OCI-LY1 (cell line): Measurements from ENCODE around the gene TERB2.
"Not testable (repeated sequence)": the region's sequence is repeated elsewhere in the genome, so short reads cannot be mapped to it uniquely, and the experiment has no call there.

Source experiments
- H2AFZ ChIP-seq: fragments of 200-600 bp; sonication (generic), shearing (Covaris generic); 2 replicates; pipeline ENCODE4 v1.6.0; 2014; ENCODE audit warnings: antibody characterized with exemption, mild to moderate bottlenecking, low read length
- H3F3A ChIP-seq: fragments of 200-600 bp; sonication (generic), shearing (Covaris generic); 2 replicates; pipeline ENCODE4 v1.6.0; 2014; ENCODE audit warnings: mild to moderate bottlenecking, antibody characterized with exemption, low read length, moderate library complexity; ENCODE audit not compliant: insufficient read depth
- H3K27ac ChIP-seq: fragments of 200-600 bp; sonication (generic); 2 replicates; pipeline ENCODE4 v1.5.1; 2014; ENCODE audit warnings: low read length, mixed run types, mild to moderate bottlenecking, low read depth; ENCODE audit not compliant: poor library complexity, severe bottlenecking
- H3K27me3 ChIP-seq: fragments of 200-600 bp; sonication (generic); 2 replicates; pipeline ENCODE4 v1.6.0; 2014; ENCODE audit warnings: antibody characterized with exemption, mild to moderate bottlenecking, low read length, moderate library complexity; ENCODE audit not compliant: insufficient read depth
- H3K36me3 ChIP-seq: fragments of 200-600 bp; sonication (generic); 2 replicates; pipeline ENCODE4 v1.6.1; 2014; ENCODE audit warnings: mild to moderate bottlenecking, antibody characterized with exemption, low read length, moderate library complexity, mixed read lengths; ENCODE audit not compliant: insufficient read depth
- H3K4me1 ChIP-seq: fragments of 200-600 bp; sonication (generic); 2 replicates; pipeline ENCODE4 v1.5.1; 2014; ENCODE audit warnings: mild to moderate bottlenecking, low read length, moderate library complexity; ENCODE audit not compliant: insufficient read depth, severe bottlenecking
- H3K4me2 ChIP-seq: fragments of 200-600 bp; sonication (generic), shearing (Covaris generic); 2 replicates; pipeline ENCODE4 v1.6.1; 2014; ENCODE audit warnings: low read length
- H3K4me3 ChIP-seq: fragments of 200-600 bp; sonication (generic); 2 replicates; pipeline ENCODE4 v1.5.1; 2014; ENCODE audit warnings: low read length, low read depth, mild to moderate bottlenecking, mixed read lengths; ENCODE audit not compliant: poor library complexity, severe bottlenecking
- H3K79me2 ChIP-seq: fragments of 200-600 bp; shearing (Covaris generic); 2 replicates; pipeline ENCODE4 v1.6.1; 2016; ENCODE audit warnings: mixed run types, low read length, mixed read lengths; ENCODE audit not compliant: insufficient read depth
- H3K9ac ChIP-seq: fragments of 200-600 bp; sonication (generic), shearing (Covaris generic); 2 replicates; pipeline ENCODE4 v1.6.1; 2014; ENCODE audit warnings: mild to moderate bottlenecking, low read length, mixed read lengths
- H3K9me2 ChIP-seq: fragments of 200-600 bp; sonication (generic), shearing (Covaris generic); 2 replicates; pipeline ENCODE4 v1.6.1; 2014; ENCODE audit warnings: low read depth, mild to moderate bottlenecking, low read length, mixed read lengths
- H3K9me3 ChIP-seq: fragments of 200-600 bp; shearing (Covaris generic); 2 replicates; pipeline ENCODE4 v1.6.1; 2014; ENCODE audit warnings: low read length, mixed read lengths
- H4K20me1 ChIP-seq: fragments of 200-600 bp; sonication (generic), shearing (Covaris generic); 2 replicates; pipeline ENCODE4 v1.6.0; 2016; ENCODE audit warnings: mild to moderate bottlenecking, low read length; ENCODE audit not compliant: insufficient read depth
- CTCF ChIP-seq: fragments of 200-600 bp; sonication (generic), shearing (Covaris generic); IDR thresholded peaks from 2 replicates; pipeline ENCODE4 v1.5.1; 2017; ENCODE audit warnings: mild to moderate bottlenecking, antibody characterized with exemption, low read length, moderate library complexity, mixed read lengths
- EZH2 ChIP-seq: fragments of 200-600 bp; sonication (generic), shearing (Covaris generic); IDR thresholded peaks from 2 replicates; pipeline ENCODE4 v1.8.0; 2017; ENCODE audit warnings: borderline replicate concordance, mixed run types, mild to moderate bottlenecking, antibody characterized with exemption, low read length, moderate library complexity, mixed read lengths

Gene TERB2

GRCh38 chr15:44988184-44988869, 31.8 kb downstream of the TERB2 start:
- not testable (repeated sequence) for H3K9ac ChIP-seq, H3K9me3 ChIP-seq, H3K9me2 ChIP-seq, H3K36me3 ChIP-seq, H2AFZ ChIP-seq, H3K79me2 ChIP-seq, H3K4me3 ChIP-seq, H3F3A ChIP-seq, H3K4me2 ChIP-seq, H3K27ac ChIP-seq, H3K4me1 ChIP-seq, H4K20me1 ChIP-seq, H3K27me3 ChIP-seq

- H3K4me3 ChIP-seq, H3K27ac ChIP-seq, H3K9ac ChIP-seq, H3K79me2 ChIP-seq, H3K4me1 ChIP-seq, H3K9me3 ChIP-seq, H3K27me3 ChIP-seq, H2AFZ ChIP-seq, H3K36me3 ChIP-seq, H3K4me2 ChIP-seq, H3F3A ChIP-seq, H4K20me1 ChIP-seq, H3K9me2 ChIP-seq: not testable (repeated sequence)
Observed at GRCh38 chr15:44988870-44989219, 32.4 kb downstream of the TERB2 start.

- H3K9me3 ChIP-seq, H3K36me3 ChIP-seq, H3K79me2 ChIP-seq, H3K27ac ChIP-seq, H3K27me3 ChIP-seq, H3K4me1 ChIP-seq, H4K20me1 ChIP-seq, H3K9me2 ChIP-seq, H3K4me2 ChIP-seq, H3F3A ChIP-seq, H3K9ac ChIP-seq, H2AFZ ChIP-seq, H3K4me3 ChIP-seq: not testable (repeated sequence)
Observed at GRCh38 chr15:44997632-44998031, 41.1 kb downstream of the TERB2 start.

- Histone ChIP-seq H3K36me3 (no peaks in the 10 kb centered on the region), H3K9ac (no peak overlapping the region), H2AFZ (no peak overlapping the region), H4K20me1 (no peaks in the 10 kb centered on the region), H3F3A (no peaks in the 10 kb centered on the region), H3K4me1 (no peaks in the 10 kb centered on the region), H3K4me2 (no peak overlapping the region), H3K4me3 (no peak overlapping the region), H3K27ac (no peak overlapping the region), H3K9me2 (no peaks in the 10 kb centered on the region), H3K27me3 (no peaks in the 10 kb centered on the region), H3K9me3 (no peaks in the 10 kb centered on the region), H3K79me2 (no peaks in the 10 kb centered on the region)
- TF ChIP-seq CTCF: no peak
- TF ChIP-seq EZH2: no peak
Observed at GRCh38 chr15:44999105-44999504, 42.6 kb downstream of the TERB2 start.

GRCh38 chr15:45001180-45001579, 44.7 kb downstream of the TERB2 start:
- H3K9me2 ChIP-seq, H3K36me3 ChIP-seq, H3K27me3 ChIP-seq, H3K27ac ChIP-seq, H3K4me1 ChIP-seq, H3F3A ChIP-seq, H4K20me1 ChIP-seq, H3K9me3 ChIP-seq, H2AFZ ChIP-seq, H3K79me2 ChIP-seq, H3K4me2 ChIP-seq, H3K4me3 ChIP-seq, H3K9ac ChIP-seq: not testable (repeated sequence)

GRCh38 chr15:45003731-45004410, 47.4 kb downstream of the TERB2 start:
- H3K27me3 ChIP-seq, H3K9me2 ChIP-seq, H2AFZ ChIP-seq, H3K36me3 ChIP-seq, H3K4me2 ChIP-seq, H3K4me3 ChIP-seq, H3F3A ChIP-seq, H4K20me1 ChIP-seq, H3K9ac ChIP-seq, H3K4me1 ChIP-seq, H3K79me2 ChIP-seq, H3K27ac ChIP-seq, H3K9me3 ChIP-seq: not testable (repeated sequence)

GRCh38 chr15:45004590-45005175, 48.2 kb downstream of the TERB2 start:
- H3K4me3 ChIP-seq, H3K9me3 ChIP-seq, H3K4me2 ChIP-seq, H2AFZ ChIP-seq, H3K9me2 ChIP-seq, H3K36me3 ChIP-seq, H3K79me2 ChIP-seq, H3K4me1 ChIP-seq, H4K20me1 ChIP-seq, H3K27ac ChIP-seq, H3F3A ChIP-seq, H3K27me3 ChIP-seq, H3K9ac ChIP-seq: not testable (repeated sequence)
